NCI-H2107 (cell line): ENCODE results near the gene PXMP4.

Experiments
- DNase-seq: peaks from one replicate; lab custom pipeline; 2025; lab: John Stamatoyannopoulos, UW

Gene PXMP4

GRCh38 chr20:33684533-33685327 is 35.4 kb downstream of the PXMP4 start:
- DNase-seq, result no peak

- no peak for DNase-seq
Observed at GRCh38 chr20:33681728-33682353, 38.3 kb downstream of the PXMP4 start.

GRCh38 chr20:33681288-33681687 is 38.8 kb downstream of the PXMP4 start:
- no peak for DNase-seq

GRCh38 chr20:33680686-33681085 is 39.4 kb downstream of the PXMP4 start:
- DNase-seq, result no peak

GRCh38 chr20:33679758-33680485 is 40.2 kb downstream of the PXMP4 start:
- DNase-seq, result no peak

GRCh38 chr20:33677991-33678702 is 42.0 kb downstream of the PXMP4 start:
- no peak for DNase-seq

GRCh38 chr20:33676652-33677645 is 43.2 kb downstream of the PXMP4 start:
- no peak for DNase-seq

GRCh38 chr20:33676121-33676520 is 44.0 kb downstream of the PXMP4 start:
- DNase-seq, result no peak

GRCh38 chr20:33675136-33675959 is 44.8 kb downstream of the PXMP4 start:
- no peak for DNase-seq

GRCh38 chr20:33674294-33675135 is 45.6 kb downstream of the PXMP4 start, which contains the start of gene NECAB3:
TSS of gene NECAB3 (minus strand) at chr20:33674428. CDS start at chr20:33674352, 76 bp downstream.
- peak; percentile 38 for DNase-seq

- DNase-seq, result no peak
Observed at GRCh38 chr20:33673410-33674293, 46.5 kb downstream of the PXMP4 start.

- no peak for DNase-seq
Observed at GRCh38 chr20:33673114-33673409, 47.0 kb downstream of the PXMP4 start.

GRCh38 chr20:33672426-33673113 is 47.5 kb downstream of the PXMP4 start:
- DNase-seq, result no peak

GRCh38 chr20:33671573-33672288 is 48.4 kb downstream of the PXMP4 start:
- DNase-seq, result no peak

- no peak for DNase-seq
Observed at GRCh38 chr20:33670715-33671499, 49.2 kb downstream of the PXMP4 start.
